NCI-H1694 treated with DMSO at 0.1 percent for 48 hours (cell line): ENCODE data around the gene GNG13.

Experiments
- DNase-seq: peaks from one replicate; lab custom pipeline; 2025; lab: John Stamatoyannopoulos, UW

Gene GNG13

DNA sequence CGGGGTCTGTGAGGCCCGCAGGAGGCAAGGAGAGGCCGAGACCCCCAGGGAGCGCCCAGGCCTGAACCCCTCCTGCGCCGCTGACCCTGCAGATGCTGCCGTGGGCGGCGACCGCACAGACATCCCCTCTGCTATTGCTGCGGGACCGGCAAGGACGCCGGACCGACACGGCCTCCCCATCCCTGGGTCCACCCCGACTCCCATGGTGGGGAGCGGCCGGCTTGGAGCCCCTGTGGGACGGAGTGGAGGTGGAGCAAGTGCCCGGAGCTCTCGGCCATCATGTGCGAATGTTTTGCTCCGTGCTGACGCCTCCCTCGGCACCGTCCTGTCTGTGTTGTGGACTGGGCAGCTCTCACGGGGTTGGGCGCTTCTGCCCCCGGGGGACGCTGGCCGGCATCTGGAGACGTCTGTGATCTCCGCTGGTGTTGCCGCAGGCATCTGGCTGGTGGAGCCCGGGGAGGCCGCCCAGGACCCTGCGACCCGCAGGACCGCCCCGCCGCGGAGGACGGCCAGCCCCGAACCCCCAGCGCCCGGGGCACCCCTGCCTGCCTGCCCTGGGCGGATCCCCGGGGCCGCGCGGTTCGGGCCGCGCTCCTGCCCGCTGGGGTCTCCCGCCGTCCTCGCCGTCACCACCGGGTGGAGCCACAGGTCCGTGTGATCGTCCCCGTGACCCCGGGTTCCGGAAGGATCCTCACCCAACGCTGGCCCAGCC lies 12.8 kb upstream of the GNG13 start:
- no peak for DNase-seq

DNA sequence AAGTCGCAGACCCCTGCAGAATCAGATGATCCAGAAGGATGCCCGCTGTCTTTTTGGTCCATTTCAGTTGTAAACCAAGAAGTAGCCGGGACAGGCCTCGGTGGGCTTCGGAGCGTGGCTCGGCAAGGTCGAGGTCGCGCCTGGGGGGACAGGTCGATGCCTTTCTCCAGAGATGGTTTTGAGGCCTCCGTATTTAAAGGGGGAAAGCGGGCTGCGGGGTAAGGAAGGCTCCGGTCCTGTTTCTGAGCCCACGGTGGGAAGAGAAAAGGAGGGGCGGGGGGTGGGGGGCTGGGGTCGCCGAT lies 7.5 kb upstream of the GNG13 start:
- DNase-seq, result no peak

DNA sequence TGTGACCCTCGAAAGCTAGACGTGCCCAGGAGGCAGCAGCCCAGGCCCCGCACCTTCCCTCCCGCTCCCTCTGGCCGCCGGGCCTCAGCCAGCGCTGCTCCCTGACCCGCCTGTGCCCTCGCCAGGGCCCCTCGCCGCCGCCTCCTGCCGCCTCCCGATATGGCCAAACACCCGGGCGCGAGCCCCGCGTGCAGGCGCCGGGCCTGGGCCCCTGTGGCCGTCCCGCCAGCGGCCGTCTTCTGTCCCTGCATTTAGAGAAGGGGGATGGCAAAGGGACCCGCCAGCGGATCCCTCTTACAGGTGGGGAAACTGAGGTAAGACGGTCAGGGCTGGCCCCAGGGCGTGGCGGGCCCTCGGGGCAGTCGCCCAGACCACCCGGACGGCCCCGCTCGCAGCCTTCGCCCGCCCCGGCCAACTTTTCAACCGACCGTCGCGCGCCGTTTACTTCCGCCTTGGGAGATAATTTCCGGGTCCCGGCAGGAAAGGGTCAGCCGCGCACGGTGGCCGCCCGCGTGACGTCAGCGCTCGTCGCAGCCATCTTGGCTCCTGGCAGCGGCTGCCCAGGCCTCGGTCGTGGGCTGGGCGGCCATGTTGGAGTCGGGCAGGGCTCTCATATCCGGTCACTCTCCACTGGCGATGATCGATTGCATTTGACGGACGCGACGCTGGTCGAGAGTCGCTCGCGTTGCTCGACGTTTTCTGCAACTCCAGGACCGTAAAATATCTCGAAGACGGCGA lies 7.0 kb upstream of the GNG13 start:
- DNase-seq, result peak; percentile 47

DNA sequence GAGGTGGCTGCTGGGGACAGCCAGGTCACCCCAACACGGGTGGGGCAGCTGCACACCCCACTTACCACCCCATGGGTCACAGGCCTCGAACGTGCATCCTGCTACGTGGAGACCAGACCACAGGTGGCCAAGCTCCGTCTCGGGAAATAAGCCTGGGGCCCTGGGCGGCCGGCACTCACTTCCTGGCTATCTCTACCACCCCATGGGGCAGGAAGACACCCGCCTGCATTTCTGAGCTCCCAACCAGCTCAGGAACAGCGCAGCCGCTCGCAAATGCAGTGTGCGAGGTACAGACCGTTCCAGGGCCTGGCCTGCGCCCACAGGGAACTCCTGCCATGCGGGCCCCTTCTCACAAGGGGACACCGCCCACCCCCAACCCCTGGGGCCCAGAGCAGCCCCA lies 4.9 kb upstream of the GNG13 start:
- DNase-seq, result no peak

DNA sequence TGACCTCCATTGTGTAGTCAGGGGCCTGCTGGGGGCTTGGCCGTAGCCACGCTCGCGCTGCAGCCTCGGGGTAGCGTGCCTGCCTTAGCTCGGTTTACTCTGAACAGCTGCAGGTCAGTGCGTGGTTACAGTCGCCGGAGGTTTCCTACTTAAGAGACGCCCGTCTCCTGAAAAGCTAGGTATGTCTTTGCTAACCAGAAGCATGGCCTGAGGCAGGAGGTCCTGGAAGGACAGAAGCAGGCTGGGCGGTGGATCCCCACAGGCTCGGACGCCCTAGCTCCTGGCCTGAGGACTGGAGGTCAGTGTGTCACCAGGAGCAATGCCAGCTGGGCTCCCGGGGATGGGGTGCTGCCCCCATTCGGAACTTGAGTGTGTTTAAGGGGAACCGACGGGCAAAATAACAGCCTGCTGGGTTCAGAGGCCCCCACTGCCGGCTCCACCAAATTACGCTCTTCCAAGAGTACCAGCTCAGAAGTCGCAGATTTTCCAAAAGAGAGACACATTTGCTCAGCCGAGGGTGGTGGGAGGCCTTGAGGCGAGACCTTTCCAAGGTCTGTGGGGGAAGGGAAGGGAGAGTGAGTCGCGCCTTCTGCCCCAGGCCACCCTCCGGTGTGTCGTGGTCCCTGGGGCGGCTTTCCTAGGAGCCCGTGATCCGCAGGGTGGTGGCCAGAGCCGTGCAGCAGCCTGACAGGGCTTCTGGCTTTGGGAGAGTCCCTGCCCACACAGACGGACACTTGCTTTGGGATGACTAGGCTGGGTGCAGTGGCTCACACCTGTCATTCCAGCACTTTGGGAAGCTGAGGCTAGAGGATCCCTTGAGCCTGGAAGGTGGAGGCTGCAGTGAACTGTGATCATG lies 3.9 kb upstream of the GNG13 start:
- DNase-seq, result no peak

DNA sequence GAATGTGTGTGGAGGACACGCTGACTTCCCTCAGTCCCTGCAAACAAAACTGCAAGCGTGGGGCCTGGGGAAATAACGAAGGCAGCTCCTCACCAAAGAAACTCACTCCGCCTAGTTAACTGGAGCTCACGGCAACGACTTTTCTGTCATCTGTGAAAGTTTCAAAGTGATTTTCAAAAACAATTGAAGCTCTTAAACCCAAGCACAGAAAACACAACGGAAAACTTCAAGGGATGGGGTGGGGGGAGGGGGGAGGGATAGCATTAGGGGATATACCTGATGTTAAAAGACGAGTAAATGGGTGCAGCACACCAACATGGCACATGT lies 3.2 kb upstream of the GNG13 start:
- no peak for DNase-seq

DNA sequence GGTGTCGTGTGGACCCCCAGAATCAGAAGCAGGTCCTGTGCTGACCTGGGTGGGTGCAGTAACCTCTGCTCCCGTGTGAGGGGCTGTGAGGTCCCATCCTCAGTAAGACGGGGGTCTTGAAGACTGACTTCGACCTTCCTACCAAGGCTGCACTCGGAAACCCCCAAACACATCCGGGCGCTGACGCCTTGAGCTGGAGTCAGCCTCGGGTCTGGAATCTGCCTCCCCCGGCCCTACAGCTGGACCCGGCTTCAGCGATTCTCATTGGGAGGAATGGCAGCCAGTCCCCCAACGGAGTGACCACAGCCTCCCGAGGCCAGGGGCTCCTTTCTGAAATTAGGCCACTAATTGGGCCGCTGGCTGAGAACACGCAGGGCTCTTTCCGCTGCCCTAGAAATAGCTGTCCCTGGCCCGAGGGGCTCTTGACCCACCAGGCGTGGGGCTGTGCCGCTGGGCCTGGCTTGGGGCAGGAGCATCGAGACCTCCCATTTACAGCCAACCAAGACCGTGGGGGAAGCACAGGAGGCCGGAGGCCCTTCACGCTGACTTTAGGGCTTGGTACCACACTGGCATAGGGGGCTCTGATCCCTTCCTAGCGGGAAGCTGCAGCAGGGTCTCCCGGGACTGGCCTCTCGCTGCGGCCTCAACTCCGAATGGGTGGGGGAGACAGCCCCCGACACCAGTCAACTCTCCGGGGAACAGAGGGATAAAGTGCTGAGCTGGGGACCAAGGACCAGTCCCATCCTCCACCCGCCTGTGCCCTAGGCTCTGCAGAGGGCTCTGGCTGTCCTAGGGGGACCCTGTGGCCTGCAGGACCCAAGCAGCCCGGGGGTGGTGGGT lies 2.6 kb upstream of the GNG13 start:
- DNase-seq, result no peak

DNA sequence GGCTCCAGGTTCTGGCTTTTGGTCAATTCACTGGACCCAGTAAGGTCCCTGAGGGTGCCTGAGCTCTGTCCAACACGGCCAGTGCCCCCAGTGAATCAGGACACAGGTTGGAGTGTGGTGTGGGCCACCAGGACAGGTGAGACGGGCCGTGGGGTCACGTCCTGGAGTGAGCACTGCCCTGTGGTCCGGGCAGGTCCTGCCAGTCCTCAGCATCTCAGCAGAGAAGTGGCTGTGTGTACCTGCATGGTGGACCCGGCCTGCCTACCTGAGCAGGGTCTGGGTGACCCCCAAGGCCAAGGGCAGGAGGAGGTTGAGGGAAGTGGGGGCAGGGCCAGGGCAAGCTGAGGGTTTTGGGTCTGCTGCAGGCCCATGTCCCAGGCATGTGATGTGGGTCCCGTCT lies 1.9 kb upstream of the GNG13 start:
- DNase-seq, result no peak

DNA sequence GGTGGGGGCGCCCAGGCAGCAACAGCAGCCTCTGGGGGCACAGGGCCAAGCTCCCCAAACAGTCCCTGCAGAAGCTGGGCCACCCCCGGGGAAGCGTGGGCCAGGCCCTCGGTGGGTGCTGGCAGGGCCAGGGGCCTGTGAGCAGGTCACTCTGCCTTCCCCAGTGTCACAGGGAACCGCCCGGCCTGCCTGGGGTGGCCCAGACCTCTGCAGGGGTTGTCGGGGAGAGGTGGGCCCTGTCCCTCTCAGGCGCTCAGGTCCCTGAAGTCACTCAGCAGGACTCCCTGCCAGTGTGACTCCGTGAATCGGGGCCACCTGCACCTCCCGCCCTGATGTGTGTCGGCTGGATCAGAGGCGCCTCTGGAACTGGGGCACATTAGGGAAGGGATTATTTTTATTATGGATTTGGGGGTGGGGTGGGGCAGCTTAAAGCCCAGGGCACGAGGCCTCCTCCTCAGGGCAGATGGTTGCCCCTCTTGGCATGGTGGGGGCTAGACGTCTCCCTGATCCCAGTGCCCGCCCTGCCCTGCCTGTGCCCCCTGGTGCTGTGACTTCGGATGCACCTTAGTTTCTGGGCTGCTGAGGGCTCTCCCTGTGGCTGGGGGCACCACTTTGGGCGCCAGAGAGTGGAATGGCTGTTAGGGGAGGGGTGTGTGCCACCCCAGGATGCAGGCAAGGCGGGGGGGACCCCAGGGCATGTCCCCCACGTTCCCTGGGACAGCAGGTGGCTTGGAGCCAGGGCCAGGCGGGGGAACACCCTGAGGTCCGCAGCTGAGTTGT lies 1.2 kb upstream of the GNG13 start:
- DNase-seq, result no peak

DNA sequence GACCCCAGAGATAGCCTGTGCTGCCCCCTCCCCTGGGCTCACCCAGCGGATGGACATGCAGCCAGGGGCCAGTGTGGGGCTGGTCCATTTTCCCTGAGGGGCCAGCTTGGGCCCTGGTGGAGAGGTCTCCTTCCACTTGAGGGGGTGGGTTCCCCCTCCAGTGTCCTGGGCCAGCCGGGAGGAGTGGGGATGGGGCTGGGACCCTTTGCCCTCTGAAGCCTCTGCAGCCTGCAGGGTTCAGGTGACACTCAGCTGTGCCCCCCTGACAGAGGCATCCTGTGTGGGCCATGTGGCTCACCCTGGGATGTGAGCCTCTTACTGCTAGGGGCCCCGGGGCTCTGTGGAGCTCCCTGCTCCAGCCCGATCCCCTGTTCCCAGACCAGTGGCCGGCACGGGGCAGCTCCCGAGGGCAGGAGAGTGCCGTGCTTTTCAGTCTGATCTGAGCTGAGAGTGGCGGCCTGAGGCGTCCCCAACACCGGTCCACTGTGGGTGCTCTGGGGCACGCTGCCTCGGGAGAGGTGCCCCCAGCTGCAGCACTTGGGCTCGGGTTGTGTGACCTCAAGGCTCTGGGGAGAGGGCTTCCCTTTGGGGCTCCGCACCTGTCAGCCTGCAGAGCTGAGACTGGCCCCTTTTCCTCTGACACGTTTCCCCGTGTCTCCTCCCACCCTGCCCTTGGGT lies 439 bp upstream of the GNG13 start:
- DNase-seq, result no peak

DNA sequence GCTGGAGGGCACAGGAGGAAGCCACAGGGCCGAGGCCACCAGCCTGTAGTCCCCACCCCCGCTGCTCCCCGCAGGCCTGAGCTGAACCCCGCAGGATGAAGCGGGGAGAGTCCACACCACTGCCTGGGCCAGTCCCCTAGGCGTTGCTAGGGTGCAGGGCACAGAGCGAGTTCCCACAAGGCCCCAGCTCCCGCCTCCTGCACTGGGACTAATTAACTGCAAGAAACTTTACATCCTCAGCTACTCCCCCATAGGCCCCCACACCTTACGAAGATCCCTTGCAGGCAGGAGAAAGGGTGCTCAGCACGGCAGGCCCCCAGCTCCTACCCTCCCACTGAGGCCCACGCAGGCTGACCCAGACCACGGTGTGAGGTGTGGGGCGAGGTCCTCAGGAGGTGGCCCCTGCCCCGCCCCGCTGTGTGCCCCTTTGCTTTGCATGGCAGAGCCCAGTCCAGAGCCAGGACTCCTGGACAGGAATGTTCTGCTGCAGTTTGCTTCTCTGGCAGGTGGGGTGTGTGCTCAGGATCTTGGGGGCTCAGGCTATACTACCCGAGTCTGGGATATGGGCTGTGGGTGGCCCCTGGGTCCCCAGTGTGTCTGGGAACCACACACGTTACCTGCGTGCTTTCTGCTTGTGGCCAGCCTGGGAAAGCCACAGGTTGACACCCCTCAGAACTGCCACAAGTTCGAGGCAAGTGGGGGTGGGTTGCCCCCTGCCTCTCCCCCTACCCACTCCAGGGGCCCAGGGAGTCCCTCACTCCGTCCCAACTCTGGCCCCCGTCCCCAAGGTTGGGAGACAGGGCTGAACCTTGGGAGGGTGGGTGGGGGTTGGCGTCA lies 1.2 kb downstream of the GNG13 start:
- no peak for DNase-seq

DNA sequence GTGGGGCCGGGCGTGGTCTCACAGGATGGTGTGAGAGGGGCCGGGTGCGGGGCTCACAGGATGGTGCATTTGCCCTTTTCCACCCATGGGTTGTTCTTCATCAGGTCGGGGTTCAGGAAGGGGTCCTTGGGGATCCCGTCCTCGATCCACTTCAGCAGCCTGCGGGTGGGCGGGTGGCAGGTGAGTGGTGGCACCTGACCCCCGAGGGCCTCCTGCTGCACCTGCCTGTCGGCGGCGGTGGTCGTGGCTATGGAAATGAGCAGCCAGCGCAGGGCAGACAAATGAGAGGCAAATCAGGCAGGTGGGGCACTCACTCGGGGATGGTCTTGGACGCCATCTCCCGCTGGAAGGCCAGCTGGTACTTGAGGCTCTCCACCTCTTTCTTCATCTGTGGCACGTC lies 1.9 kb downstream of the GNG13 start:
- no peak for DNase-seq

DNA sequence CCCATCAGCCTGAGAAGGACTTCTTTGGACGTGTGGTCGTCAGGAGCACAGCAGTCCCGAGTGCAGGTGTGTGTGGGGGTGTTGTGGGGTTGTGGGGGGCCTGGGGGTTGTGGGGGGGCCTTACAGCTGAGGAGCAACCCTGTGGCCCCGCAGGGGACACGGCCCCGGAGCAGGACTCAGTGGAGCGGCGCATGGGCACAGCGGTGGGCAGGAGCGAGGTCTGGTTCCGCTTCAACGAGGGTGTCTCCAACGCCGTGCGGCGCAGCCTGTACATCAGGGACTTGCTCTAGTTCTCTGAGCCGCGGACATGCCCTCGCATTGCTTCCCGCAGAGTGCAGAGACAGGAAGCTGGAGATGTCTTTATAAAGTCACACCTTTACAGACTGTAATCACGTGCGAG lies 2.8 kb downstream of the GNG13 start:
- no peak for DNase-seq

DNA sequence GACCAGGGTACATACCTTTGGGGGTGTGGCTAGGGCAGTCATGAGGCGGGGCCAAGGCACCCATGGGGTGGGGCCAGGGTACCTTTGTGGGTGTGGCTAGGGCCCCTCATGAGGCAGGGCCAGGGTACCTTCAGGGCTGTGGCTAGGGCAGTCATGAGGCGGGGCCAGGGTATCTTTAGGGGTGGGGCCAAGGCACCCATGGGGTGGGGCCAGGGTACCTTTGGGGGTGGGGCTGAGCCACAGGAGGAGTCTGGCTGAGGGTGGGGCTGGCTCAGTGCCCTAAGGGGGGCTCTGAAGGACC lies 3.5 kb downstream of the GNG13 start:
- DNase-seq, result no peak

DNA sequence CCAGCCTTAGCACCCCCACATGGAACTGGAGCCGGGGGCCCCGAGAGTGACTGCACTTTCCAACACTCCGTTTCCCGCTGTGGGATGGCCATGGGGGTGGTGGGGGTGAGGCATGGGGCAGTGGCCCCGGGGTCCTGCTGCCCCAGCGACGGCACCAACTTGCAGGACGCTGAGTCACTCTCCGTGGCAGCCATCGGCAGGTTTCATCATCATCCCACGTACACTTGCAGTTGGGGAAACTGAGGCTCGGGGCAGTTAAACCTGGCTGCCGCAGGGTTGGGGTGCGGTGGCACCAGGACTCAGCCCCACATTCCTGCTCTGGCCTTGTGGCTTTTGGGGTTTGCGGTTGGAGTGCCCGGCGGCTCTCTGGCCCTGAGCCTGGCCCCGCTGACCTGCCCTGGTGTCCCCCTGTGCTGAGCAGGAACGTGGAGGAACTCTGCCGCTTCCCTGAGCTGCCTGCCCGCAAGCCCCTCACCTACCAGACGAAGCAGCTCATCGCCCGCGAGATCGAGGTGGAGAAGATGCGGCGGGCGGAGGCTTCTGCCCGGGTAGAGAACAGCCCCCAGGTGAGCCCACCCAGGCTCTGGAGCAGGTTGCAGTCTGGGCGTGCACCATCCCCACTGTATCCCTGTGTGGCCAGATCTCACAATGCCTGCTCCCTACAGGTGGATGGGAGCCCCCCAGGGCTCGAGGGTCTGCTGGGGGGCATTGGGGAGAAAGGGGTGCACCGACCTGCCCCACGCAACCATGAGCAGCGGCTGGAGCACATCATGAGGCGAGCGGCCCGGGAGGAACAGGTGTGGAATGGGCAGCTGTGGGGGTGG lies 4.0 kb downstream of the GNG13 start:
- DNase-seq, result no peak

DNA sequence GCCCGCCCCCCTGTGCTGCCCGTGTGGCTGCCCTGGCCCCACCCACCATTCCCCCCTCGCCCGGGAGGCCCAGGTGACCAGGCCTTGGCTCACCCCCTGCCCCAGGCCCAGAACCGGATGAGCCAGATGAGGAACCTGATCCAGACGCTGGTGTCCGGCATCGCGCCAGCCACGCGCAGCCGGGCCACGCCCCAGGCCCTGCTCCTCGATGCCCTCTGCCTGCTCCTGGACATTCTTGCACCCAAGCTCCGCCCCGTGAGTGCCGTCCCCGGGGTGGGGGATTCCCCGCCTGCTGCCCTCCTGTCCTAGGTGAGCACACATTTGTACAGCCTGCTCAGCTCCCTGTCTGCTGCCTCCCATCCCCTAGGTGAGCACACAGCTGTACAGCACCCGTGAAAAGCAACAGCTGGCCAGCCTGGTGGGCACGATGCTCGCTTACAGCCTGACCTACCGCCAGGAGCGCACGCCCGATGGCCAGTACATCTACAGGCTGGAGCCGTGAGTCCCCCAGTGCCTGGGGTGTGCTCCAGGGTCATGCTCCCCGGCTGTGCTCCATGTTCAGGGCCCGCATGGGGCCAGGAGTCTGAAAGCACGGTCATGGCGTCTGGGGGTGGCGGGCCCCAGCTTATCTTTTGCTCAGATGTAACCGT lies 4.8 kb downstream of the GNG13 start:
- no peak for DNase-seq

DNA sequence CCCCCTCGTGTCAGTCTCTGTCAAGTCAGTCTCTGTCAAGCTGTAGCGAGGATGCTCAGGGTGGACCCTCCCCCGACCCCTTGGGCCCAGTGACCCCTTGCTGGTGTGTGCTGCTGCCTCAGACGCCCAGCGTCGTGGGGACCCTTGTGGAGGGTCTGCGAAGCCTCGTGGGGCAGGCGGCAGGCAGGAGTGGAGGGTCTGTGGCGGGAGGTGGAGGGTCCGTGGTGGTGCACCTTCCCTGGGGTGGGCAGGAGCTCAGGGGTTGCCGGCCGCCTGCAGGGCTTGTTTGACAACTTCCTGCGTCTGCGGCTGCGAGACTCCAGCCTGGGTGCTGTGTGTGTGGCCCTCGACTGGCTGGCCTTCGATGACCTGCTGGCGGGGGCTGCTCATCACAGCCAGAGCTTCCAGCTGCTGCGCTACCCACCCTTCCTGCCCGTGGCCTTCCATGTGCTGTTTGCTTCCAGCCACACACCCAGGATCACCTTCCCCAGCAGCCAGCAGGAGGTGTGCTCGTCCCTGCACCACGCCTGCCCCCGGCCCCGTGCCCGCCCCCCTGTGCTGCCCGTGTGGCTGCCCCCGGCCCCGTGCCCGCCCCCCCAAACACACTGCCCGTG lies 5.6 kb downstream of the GNG13 start:
- no peak for DNase-seq

DNA sequence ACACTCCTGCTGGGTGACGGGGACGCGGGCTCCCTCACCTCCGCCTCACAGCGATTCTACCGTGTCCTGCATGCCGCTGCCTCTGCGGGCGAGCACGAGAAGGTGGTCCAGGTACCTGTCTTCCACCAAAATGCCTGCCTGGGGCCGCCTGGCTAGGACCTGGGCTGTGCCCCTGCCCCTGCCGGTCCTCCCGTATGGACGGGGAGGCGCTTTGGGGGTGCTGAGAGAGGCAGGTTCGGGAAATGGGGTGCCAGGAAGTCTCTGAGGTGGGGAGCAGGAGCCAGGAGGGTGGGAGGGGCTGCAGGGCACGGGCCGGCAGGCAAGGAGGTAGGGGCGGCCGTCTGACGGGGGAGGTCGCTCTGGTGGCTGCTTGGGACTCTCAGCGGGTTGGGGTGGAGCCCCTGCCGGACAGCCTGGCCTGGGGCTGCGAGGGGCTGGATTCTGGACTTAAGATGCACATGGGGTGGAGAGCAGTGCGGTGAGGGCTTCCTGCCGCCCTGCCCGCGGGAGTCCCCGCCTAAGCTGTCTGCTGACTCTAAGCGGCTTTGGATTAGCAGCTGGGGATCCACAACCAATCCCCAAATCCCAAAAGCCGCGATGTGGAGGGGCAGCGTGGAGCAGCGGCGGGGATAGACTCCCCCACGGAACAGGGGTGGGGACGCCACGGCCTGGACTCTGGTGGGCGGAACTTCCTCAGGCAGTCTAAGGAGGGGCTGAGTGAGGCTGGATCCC lies 6.3 kb downstream of the GNG13 start:
- no peak for DNase-seq
